ENCODE measurements around the gene DCLK2. TPM values are rescaled to one million over a fixed set of nuclear protein-coding genes. Genes with fewer than 3 reads are reported as not detected.

DCLK2 gene
- total and polyA plus RNA-seq, 2 donors from 2014 or later = 2.6 to 3.4 TPM

- Histone ChIP-seq H3K9me3 (ENCODE audit: control insufficient read depth in 2 of 3, insufficient read depth in 1 of 3, low read length in 3 of 3) (no peaks in the 10 kb centered on the region), H3K27me3 (ENCODE audit: control insufficient read depth, insufficient read depth, low read length) (no peaks in the 10 kb centered on the region), H3K27ac (ENCODE audit: low read depth in 2 of 2, low read length in 2 of 2) (no peak overlapping the region), H3K9ac (ENCODE audit: low read length in 3 of 3) (no peak overlapping the region), H3K4me1 (ENCODE audit: control insufficient read depth in 2 of 3, insufficient read depth in 2 of 3, low read depth in 1 of 3, low read length in 3 of 3) (no peaks in the 10 kb centered on the region), H3K4me3 (ENCODE audit: low read length in 3 of 3) (no peak overlapping the region), H3K36me3 (ENCODE audit: control insufficient read depth in 2 of 3, insufficient read depth in 3 of 3, low read length in 3 of 3) (peaks cover 0 to 2% (median 0%) of the 10 kb centered on the region in 3 donors)
- intact Hi-C loops (cut with DNase I) = no loop called here
- no peak for TF ChIP-seq CTCF (IDR thresholded peaks at IDR 0.05; ENCODE audit: borderline replicate concordance, extremely low read depth, insufficient read depth)
- no peak for FAIRE-seq
- no peak for DNase-seq
Measured at GRCh38 chr4:150264595-150265161, 186.4 kb downstream of the DCLK2 start.

- DNase-seq = no peak
- H3K27ac ChIP-seq (ENCODE audit: low read depth in 2 of 2, low read length in 2 of 2) = no peak overlapping the region
- H3K9ac ChIP-seq (ENCODE audit: low read length in 3 of 3) = no peak overlapping the region
- H3K9me3 ChIP-seq (ENCODE audit: control insufficient read depth in 2 of 3, insufficient read depth in 1 of 3, low read length in 3 of 3) = no peaks in the 10 kb centered on the region
- H3K4me1 ChIP-seq (ENCODE audit: control insufficient read depth in 2 of 3, insufficient read depth in 2 of 3, low read depth in 1 of 3, low read length in 3 of 3) = no peaks in the 10 kb centered on the region
- FAIRE-seq = no peak
- TF ChIP-seq CTCF (IDR thresholded peaks at IDR 0.05; ENCODE audit: borderline replicate concordance, extremely low read depth, insufficient read depth) = no peak
- intact Hi-C loops (cut with DNase I) = no loop called here
- no peak overlapping the region for H3K4me3 ChIP-seq (ENCODE audit: low read length in 3 of 3)
- no peaks in the 10 kb centered on the region for H3K27me3 ChIP-seq (ENCODE audit: control insufficient read depth, insufficient read depth, low read length)
- H3K36me3 ChIP-seq (ENCODE audit: control insufficient read depth in 2 of 3, insufficient read depth in 3 of 3, low read length in 3 of 3) = peaks cover 0 to 4% (median 2%) of the 10 kb centered on the region in 3 donors
Measured at GRCh38 chr4:150265806-150266205, 187.6 kb downstream of the DCLK2 start.

- Histone ChIP-seq H3K27me3 (ENCODE audit: control insufficient read depth, insufficient read depth, low read length) (no peaks in the 10 kb centered on the region), H3K4me3 (ENCODE audit: low read length in 3 of 3) (no peak overlapping the region), H3K9me3 (ENCODE audit: control insufficient read depth in 2 of 3, insufficient read depth in 1 of 3, low read length in 3 of 3) (no peaks in the 10 kb centered on the region), H3K9ac (ENCODE audit: low read length in 3 of 3) (no peak overlapping the region), H3K4me1 (ENCODE audit: control insufficient read depth in 2 of 3, insufficient read depth in 2 of 3, low read depth in 1 of 3, low read length in 3 of 3) (no peaks in the 10 kb centered on the region), H3K36me3 (ENCODE audit: control insufficient read depth in 2 of 3, insufficient read depth in 3 of 3, low read length in 3 of 3) (peaks cover 0 to 4% (median 0%) of the 10 kb centered on the region in 3 donors), H3K27ac (ENCODE audit: low read depth in 2 of 2, low read length in 2 of 2) (no peak overlapping the region)
- no peak for FAIRE-seq
- no peak for DNase-seq
- intact Hi-C loops (cut with DNase I) = no loop called here
- no peak for TF ChIP-seq CTCF (IDR thresholded peaks at IDR 0.05; ENCODE audit: borderline replicate concordance, extremely low read depth, insufficient read depth)
Measured at GRCh38 chr4:150268444-150268843, 190.2 kb downstream of the DCLK2 start.

GRCh38 chr4:150278206-150278605, 200.0 kb downstream of the DCLK2 start:
- DNase-seq (no peak), FAIRE-seq (no peak)
- intact Hi-C loops (cut with DNase I) = no loop called here
- H3K27me3 ChIP-seq (ENCODE audit: control insufficient read depth, insufficient read depth, low read length) = no peaks in the 10 kb centered on the region
- TF ChIP-seq CTCF (IDR thresholded peaks at IDR 0.05; ENCODE audit: borderline replicate concordance, extremely low read depth, insufficient read depth) = no peak
- H3K9ac ChIP-seq (ENCODE audit: low read length in 3 of 3) = no peak overlapping the region
- no peaks in the 10 kb centered on the region for H3K9me3 ChIP-seq (ENCODE audit: control insufficient read depth in 2 of 3, insufficient read depth in 1 of 3, low read length in 3 of 3)
- H3K4me1 ChIP-seq (ENCODE audit: control insufficient read depth in 2 of 3, insufficient read depth in 2 of 3, low read depth in 1 of 3, low read length in 3 of 3) = no peaks in the 10 kb centered on the region
- H3K4me3 ChIP-seq (ENCODE audit: low read length in 3 of 3) = no peak overlapping the region
- no peak overlapping the region for H3K27ac ChIP-seq (ENCODE audit: low read depth in 2 of 2, low read length in 2 of 2)
- peaks cover 0 to 12% (median 0%) of the 10 kb centered on the region in 3 donors for H3K36me3 ChIP-seq (ENCODE audit: control insufficient read depth in 2 of 3, insufficient read depth in 3 of 3, low read length in 3 of 3)
